SU-DHL-6 (cell line): ENCODE measurements around the gene ZDHHC11.

Source experiments
- CTCF ChIP-seq: fragments of 200-600 bp; sonication (generic); IDR thresholded peaks from one replicate; pipeline ENCODE4 v1.5.1; 2017; ENCODE audit warnings: antibody characterized with exemption, mild to moderate bottlenecking, low read length, moderate library complexity; ENCODE audit not compliant: insufficient read depth, poor library complexity, severe bottlenecking
- EZH2phosphoT487 ChIP-seq: fragments of 200-600 bp; sonication (generic), shearing (Covaris generic); conservative IDR thresholded peaks from 2 replicates; pipeline ENCODE4 v1.6.1; 2018; ENCODE audit warnings: mild to moderate bottlenecking, antibody characterized with exemption, low read length, moderate library complexity, mixed read lengths

DNA sequence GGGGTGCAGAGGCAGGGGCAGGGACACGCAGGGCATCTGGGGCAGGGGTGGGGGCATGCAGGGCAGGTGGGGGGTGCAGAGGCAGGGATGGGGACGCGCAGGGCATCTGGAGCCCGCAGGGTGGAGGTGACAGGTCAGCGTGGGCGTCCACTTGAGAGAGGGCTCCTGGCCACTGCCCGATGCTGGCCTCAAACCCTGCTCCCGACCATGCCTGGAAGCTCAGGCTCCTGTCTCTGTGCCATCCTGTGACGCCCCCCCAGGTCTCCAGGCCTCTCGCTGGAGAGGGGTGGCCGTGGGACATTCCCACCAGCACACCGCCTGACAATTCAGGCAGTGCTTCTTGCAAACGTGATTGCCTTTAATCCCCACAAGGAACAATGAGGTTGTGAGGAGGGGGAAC, 99.3 kb downstream of the ZDHHC11 start:
- TF ChIP-seq CTCF: no peak
- TF ChIP-seq EZH2phosphoT487: no peak
